ENCODE data around the gene ATAD3B.
"Not testable (repeated sequence)": the region's sequence is repeated elsewhere in the genome, so short reads cannot be mapped to it uniquely, and the experiment has no call there.

GRCh38 chr1:1523226-1523625 is 51.7 kb downstream of the ATAD3B start:
- TF ChIP-seq ZBTB43 (CRISPR knock-in tag; conservative IDR thresholded peaks at IDR 0.05); POLR2A (IDR thresholded peaks at IDR 0.05; ENCODE audit: insufficient read depth in 1 of 2, low read depth in 2 of 2, low read length in 2 of 2); JUNB (CRISPR knock-in tag; IDR thresholded peaks at IDR 0.05; ENCODE audit: borderline replicate concordance): not testable (repeated sequence)
